Measurements from ENCODE around the gene JARID2. TPM values are rescaled to one million over a fixed set of nuclear protein-coding genes. Genes with fewer than 3 reads are reported as not detected.

Gene JARID2
- total and polyA plus RNA-seq, 9 of the 15 experiments (the other 6 are each of a cell fraction or from before 2014, with no cell fraction given): 5.0 to 29.0 (median 15.6) TPM

DNA sequence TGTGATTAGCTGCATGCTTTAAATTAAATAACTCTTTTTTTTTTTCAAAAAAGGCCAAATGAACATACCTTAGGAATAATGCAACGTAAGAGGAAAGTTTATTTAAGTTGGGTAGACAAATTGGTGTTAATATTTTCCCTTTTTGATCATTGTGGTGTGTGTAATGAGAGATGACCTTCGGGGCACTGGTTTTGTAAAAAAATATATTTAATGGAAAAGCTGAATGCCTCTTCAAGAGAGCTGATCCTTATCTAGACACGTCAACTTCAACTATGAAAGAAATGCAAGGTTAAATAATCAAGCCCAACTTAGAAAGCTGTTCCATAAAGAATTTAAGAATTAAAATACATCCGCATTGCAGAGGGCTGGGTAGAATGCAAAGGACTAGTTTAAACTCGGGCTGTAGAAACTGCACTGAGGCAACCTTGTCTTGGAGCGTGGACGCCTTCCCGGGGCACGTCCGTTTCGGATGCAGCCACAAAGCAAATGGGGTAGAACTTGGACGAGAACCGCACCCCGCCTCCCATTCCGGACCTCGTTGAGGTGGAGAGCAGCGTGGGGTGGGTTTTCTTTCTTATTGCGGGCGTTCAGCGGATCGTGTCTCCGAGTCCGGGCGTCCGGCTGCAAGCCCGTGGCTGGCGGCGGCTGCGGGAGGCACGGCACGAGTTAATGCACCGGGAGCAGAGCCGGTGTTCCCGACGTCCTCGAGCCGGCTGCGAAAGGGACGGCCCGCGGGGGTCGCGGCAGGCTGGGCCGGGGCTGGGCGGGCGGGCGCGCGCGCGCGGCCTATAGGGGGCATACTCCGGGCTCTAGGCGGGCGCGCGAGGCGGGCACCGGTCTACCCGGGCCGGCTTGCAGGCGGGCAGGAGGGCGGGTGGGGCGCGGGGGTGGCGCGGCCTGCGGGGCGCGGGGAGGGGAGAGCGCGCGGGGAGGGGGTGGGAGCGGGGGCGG lies 1.9 kb downstream of the JARID2 start (continued):
- TF ChIP-seq EHMT2 (IDR thresholded peaks at IDR 0.05) (no peak), SMAD4 (CRISPR knock-in tag; conservative IDR thresholded peaks at IDR 0.05) (peak; percentile 21; the same call in 1 of the 2 replicates), POLR2AphosphoS5 (IDR thresholded peaks at IDR 0.05; ENCODE audit: control insufficient read depth, insufficient read depth, low read depth, low read length) (peak; percentile 46; the same call in 1 of the 2 replicates), CEBPB (tag; IDR thresholded peaks at IDR 0.05) (no peak), SIX5 (IDR thresholded peaks at IDR 0.05; ENCODE audit: borderline replicate concordance in 1 of 2, insufficient read depth in 1 of 2, low read depth in 1 of 2, low read length in 2 of 2) (no peak), TBL1XR1 (IDR thresholded peaks at IDR 0.05; ENCODE audit: low read length in 2 of 2) (no peak), NCOA2 (IDR thresholded peaks at IDR 0.05; ENCODE audit: partially characterized antibody in 2 of 2) (no peak), HMG20B (CRISPR knock-in tag; IDR thresholded peaks at IDR 0.05) (no peak), ZNF165 (CRISPR knock-in tag; IDR thresholded peaks at IDR 0.05; ENCODE audit: borderline replicate concordance) (no peak), SP2 (IDR thresholded peaks at IDR 0.05; ENCODE audit: extremely low read depth, low read depth, low read length, poor library complexity, severe bottlenecking) (no peak)
- TF ChIP-seq, protein P1, sequence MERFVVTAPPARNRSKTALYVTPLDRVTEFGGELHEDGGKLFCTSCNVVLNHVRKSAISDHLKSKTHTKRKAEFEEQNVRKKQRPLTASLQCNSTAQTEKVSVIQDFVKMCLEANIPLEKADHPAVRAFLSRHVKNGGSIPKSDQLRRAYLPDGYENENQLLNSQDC (CRISPR knock-in tag; IDR thresholded peaks at IDR 0.05): no peak
- TF ChIP-seq, protein P2, sequence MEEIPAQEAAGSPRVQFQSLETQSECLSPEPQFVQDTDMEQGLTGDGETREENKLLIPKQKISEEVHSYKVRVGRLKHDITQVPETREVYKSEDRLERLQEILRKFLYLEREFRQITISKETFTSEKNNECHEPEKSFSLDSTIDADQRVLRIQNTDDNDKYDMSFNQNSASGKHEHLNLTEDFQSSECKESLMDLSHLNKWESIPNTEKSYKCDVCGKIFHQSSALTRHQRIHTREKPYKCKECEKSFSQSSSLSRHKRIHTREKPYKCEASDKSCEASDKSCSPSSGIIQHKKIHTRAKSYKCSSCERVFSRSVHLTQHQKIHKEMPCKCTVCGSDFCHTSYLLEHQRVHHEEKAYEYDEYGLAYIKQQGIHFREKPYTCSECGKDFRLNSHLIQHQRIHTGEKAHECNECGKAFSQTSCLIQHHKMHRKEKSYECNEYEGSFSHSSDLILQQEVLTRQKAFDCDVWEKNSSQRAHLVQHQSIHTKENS (CRISPR knock-in tag; IDR thresholded peaks at IDR 0.05): no peak
- TF ChIP-seq, protein P3, sequence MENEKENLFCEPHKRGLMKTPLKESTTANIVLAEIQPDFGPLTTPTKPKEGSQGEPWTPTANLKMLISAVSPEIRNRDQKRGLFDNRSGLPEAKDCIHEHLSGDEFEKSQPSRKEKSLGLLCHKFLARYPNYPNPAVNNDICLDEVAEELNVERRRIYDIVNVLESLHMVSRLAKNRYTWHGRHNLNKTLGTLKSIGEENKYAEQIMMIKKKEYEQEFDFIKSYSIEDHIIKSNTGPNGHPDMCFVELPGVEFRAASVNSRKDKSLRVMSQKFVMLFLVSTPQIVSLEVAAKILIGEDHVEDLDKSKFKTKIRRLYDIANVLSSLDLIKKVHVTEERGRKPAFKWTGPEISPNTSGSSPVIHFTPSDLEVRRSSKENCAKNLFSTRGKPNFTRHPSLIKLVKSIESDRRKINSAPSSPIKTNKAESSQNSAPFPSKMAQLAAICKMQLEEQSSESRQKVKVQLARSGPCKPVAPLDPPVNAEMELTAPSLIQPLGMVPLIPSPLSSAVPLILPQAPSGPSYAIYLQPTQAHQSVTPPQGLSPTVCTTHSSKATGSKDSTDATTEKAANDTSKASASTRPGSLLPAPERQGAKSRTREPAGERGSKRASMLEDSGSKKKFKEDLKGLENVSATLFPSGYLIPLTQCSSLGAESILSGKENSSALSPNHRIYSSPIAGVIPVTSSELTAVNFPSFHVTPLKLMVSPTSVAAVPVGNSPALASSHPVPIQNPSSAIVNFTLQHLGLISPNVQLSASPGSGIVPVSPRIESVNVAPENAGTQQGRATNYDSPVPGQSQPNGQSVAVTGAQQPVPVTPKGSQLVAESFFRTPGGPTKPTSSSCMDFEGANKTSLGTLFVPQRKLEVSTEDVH (IDR thresholded peaks at IDR 0.05; ENCODE audit: low read depth, partially characterized antibody): no peak
- TF ChIP-seq, protein P4, sequence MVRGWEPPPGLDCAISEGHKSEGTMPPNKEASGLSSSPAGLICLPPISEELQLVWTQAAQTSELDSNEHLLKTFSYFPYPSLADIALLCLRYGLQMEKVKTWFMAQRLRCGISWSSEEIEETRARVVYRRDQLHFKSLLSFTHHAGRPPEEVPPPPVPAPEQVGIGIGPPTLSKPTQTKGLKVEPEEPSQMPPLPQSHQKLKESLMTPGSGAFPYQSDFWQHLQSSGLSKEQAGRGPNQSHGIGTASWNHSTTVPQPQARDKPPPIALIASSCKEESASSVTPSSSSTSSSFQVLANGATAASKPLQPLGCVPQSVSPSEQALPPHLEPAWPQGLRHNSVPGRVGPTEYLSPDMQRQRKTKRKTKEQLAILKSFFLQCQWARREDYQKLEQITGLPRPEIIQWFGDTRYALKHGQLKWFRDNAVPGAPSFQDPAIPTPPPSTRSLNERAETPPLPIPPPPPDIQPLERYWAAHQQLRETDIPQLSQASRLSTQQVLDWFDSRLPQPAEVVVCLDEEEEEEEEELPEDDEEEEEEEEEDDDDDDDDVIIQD (CRISPR knock-in tag; IDR thresholded peaks at IDR 0.05): no peak
- TF ChIP-seq, protein P5, sequence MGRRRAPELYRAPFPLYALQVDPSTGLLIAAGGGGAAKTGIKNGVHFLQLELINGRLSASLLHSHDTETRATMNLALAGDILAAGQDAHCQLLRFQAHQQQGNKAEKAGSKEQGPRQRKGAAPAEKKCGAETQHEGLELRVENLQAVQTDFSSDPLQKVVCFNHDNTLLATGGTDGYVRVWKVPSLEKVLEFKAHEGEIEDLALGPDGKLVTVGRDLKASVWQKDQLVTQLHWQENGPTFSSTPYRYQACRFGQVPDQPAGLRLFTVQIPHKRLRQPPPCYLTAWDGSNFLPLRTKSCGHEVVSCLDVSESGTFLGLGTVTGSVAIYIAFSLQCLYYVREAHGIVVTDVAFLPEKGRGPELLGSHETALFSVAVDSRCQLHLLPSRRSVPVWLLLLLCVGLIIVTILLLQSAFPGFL (CRISPR knock-in tag; IDR thresholded peaks at IDR 0.05): no peak

Data from K562 (cell line).